NB4 (cell line): ENCODE results near the gene ENOX1.

Source experiments
- POLR2A ChIP-seq: IDR thresholded peaks from 2 replicates; pipeline ENCODE4 v1.6.1; 2011; ENCODE audit warnings: mild to moderate bottlenecking; ENCODE audit not compliant: insufficient read length; ENCODE audit errors: extremely low read depth
- TF ChIP-seq, protein P1 (sequence below): IDR thresholded peaks from one replicate; pipeline ENCODE4 v1.5.1; 2012; ENCODE audit warnings: low read depth, low read length
- TF ChIP-seq, protein P2 (sequence below): IDR thresholded peaks from 2 replicates; pipeline ENCODE4 v1.6.1; 2011; ENCODE audit warnings: low read depth, low read length

DNA sequence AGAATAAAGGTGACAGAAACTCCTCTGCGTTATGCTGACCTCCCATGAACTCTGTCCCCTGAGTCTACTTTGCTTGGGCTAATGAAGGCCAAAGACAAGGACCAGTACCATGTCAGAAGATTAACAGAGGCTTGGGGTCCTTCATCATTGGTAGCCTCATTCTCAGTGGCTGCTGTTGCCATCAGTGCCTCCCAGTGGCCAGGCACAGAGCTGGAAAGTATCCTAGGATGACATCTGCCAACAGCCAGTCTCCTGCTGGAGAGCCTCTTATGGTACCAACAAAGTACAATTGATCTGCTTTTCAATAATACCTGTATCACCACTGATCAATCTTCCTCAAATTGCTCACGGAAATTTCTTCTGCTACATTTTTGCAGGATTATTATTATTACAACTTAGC lies 481.8 kb downstream of the ENOX1 start:
- no peak for TF ChIP-seq POLR2A
- TF ChIP-seq, protein P1, sequence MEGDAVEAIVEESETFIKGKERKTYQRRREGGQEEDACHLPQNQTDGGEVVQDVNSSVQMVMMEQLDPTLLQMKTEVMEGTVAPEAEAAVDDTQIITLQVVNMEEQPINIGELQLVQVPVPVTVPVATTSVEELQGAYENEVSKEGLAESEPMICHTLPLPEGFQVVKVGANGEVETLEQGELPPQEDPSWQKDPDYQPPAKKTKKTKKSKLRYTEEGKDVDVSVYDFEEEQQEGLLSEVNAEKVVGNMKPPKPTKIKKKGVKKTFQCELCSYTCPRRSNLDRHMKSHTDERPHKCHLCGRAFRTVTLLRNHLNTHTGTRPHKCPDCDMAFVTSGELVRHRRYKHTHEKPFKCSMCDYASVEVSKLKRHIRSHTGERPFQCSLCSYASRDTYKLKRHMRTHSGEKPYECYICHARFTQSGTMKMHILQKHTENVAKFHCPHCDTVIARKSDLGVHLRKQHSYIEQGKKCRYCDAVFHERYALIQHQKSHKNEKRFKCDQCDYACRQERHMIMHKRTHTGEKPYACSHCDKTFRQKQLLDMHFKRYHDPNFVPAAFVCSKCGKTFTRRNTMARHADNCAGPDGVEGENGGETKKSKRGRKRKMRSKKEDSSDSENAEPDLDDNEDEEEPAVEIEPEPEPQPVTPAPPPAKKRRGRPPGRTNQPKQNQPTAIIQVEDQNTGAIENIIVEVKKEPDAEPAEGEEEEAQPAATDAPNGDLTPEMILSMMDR: no peak
- TF ChIP-seq, protein P2, sequence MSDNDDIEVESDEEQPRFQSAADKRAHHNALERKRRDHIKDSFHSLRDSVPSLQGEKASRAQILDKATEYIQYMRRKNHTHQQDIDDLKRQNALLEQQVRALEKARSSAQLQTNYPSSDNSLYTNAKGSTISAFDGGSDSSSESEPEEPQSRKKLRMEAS: no peak
